ENCODE data around the gene RNF213.
A peak's percentile ranks its signal among the peaks of the same experiment; 100 is the strongest.

- peak in 2 of 3 donors; percentile 0 to 40 for TF ChIP-seq POLR2AphosphoS5 (IDR thresholded peaks at IDR 0.05)
- TF ChIP-seq POLR2A (IDR thresholded peaks at IDR 0.05) = no peak
- TF ChIP-seq CTCF (IDR thresholded peaks at IDR 0.05 in 8 of 11, conservative IDR thresholded peaks at IDR 0.05 in 3 of 11) = peak in 3 of 11 experiments; percentile 8 to 26 (median 13)
Measured at GRCh38 chr17:80364091-80364691, 103.5 kb downstream of the RNF213 start.
